Measurements from ENCODE around the gene ZBTB24.

ZBTB24 gene

GRCh38 chr6:109429496-109429895 is 53.5 kb downstream of the ZBTB24 start:
- DNase-seq (ENCODE audit: low read depth in 2 of 3, low spot score in 2 of 3), result no peak

- DNase-seq (ENCODE audit: low read depth in 2 of 3, low spot score in 2 of 3), result no peak
Measured at GRCh38 chr6:109428889-109429477, 54.0 kb downstream of the ZBTB24 start.

GRCh38 chr6:109424946-109425345 is 58.1 kb downstream of the ZBTB24 start:
- no peak for DNase-seq (ENCODE audit: low read depth in 2 of 3, low spot score in 2 of 3)

GRCh38 chr6:109421184-109421583 is 61.8 kb downstream of the ZBTB24 start:
- DNase-seq (ENCODE audit: low read depth in 2 of 3, low spot score in 2 of 3), result no peak

- DNase-seq (ENCODE audit: low read depth in 2 of 3, low spot score in 2 of 3), result no peak
Measured at GRCh38 chr6:109420751-109421150, 62.3 kb downstream of the ZBTB24 start.

- no peak for DNase-seq (ENCODE audit: low read depth in 2 of 3, low spot score in 2 of 3)
Measured at GRCh38 chr6:109417646-109418045, 65.4 kb downstream of the ZBTB24 start.
